ENCODE measurements around the gene KRT33B. TPM values are rescaled to one million over a fixed set of nuclear protein-coding genes. Genes with fewer than 3 reads are reported as not detected.

Gene KRT33B
- total and polyA plus RNA-seq, 2 experiments from 2014 or later = 0.35 TPM; not detected in 1

- no peak overlapping the region for H2AFZ ChIP-seq
- DNase-seq (ENCODE audit: low spot score) = no peak
- no peaks in the 10 kb centered on the region for H3K9me3 ChIP-seq (ENCODE audit: low read depth)
- no peaks in the 10 kb centered on the region for H3K9me2 ChIP-seq (replicated peaks; ENCODE audit: insufficient read depth)
- H3K4me1 ChIP-seq (ENCODE audit: insufficient read depth) = peaks cover 4% of the 10 kb centered on the region
- WGBS (ENCODE audit: low lambda C conversion rate, missing lambda C conversion rate) = 86% methylated on average over 7 of the region's 7 CpGs
- TF ChIP-seq EZH2 (IDR thresholded peaks at IDR 0.05; ENCODE audit: borderline replicate concordance) (no peak), EZH2phosphoT487 (IDR thresholded peaks at IDR 0.05; ENCODE audit: low read depth, severe bottlenecking, unreplicated experiment) (no peak)
- TF ChIP-seq, protein P1, sequence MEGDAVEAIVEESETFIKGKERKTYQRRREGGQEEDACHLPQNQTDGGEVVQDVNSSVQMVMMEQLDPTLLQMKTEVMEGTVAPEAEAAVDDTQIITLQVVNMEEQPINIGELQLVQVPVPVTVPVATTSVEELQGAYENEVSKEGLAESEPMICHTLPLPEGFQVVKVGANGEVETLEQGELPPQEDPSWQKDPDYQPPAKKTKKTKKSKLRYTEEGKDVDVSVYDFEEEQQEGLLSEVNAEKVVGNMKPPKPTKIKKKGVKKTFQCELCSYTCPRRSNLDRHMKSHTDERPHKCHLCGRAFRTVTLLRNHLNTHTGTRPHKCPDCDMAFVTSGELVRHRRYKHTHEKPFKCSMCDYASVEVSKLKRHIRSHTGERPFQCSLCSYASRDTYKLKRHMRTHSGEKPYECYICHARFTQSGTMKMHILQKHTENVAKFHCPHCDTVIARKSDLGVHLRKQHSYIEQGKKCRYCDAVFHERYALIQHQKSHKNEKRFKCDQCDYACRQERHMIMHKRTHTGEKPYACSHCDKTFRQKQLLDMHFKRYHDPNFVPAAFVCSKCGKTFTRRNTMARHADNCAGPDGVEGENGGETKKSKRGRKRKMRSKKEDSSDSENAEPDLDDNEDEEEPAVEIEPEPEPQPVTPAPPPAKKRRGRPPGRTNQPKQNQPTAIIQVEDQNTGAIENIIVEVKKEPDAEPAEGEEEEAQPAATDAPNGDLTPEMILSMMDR (IDR thresholded peaks at IDR 0.05; ENCODE audit: poor library complexity) = no peak
- no peak overlapping the region for H3K4me3 ChIP-seq
- H3K27ac ChIP-seq = no peak overlapping the region
- H3K27me3 ChIP-seq = no peaks in the 10 kb centered on the region
- no peaks in the 10 kb centered on the region for H3K79me2 ChIP-seq
- H3K36me3 ChIP-seq (replicated peaks; ENCODE audit: insufficient read depth, low read depth) = no peaks in the 10 kb centered on the region
- no peak overlapping the region for H3K4me2 ChIP-seq
- no peaks in the 10 kb centered on the region for H4K20me1 ChIP-seq (ENCODE audit: insufficient read depth, poor library complexity, severe bottlenecking)
Measured at GRCh38 chr17:41340934-41341861, 28.4 kb downstream of the KRT33B start.

DNA sequence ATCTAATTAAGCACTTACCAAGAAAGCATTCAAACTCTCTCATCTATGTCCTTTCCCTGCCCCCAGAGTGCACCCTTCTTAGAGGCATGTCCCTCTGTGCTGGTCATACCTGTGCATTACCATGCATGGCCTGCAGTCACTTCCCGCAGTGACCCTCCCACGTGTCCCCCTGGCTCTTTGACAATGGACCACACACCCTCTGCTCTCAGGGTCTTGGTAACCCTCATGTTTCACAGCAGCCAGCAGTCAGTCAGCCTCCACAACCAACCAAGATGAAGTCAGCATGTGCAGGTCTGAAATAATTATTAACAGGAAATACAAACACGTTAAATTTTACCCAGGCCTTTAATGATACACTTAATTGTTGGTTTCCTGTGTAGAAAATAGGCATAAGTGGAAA is 29.1 kb downstream of the KRT33B start:
- no peaks in the 10 kb centered on the region for H4K20me1 ChIP-seq (ENCODE audit: insufficient read depth, poor library complexity, severe bottlenecking)
- no peak overlapping the region for H3K4me2 ChIP-seq
- H3K9me3 ChIP-seq (ENCODE audit: low read depth) = no peaks in the 10 kb centered on the region
- H3K79me2 ChIP-seq = no peaks in the 10 kb centered on the region
- H3K4me1 ChIP-seq (ENCODE audit: insufficient read depth) = peaks cover 4% of the 10 kb centered on the region
- TF ChIP-seq EZH2phosphoT487 (IDR thresholded peaks at IDR 0.05; ENCODE audit: low read depth, severe bottlenecking, unreplicated experiment) (no peak), EZH2 (IDR thresholded peaks at IDR 0.05; ENCODE audit: borderline replicate concordance) (no peak)
- TF ChIP-seq, protein P1 (IDR thresholded peaks at IDR 0.05; ENCODE audit: poor library complexity) = no peak
- 68% methylated on average over 3 of the region's 3 CpGs for WGBS (ENCODE audit: low lambda C conversion rate, missing lambda C conversion rate)
- H3K36me3 ChIP-seq (replicated peaks; ENCODE audit: insufficient read depth, low read depth) = no peaks in the 10 kb centered on the region
- DNase-seq (ENCODE audit: low spot score) = no peak
- no peak overlapping the region for H3K27ac ChIP-seq
- H2AFZ ChIP-seq = no peak overlapping the region
- H3K9me2 ChIP-seq (replicated peaks; ENCODE audit: insufficient read depth) = no peaks in the 10 kb centered on the region
- H3K27me3 ChIP-seq = no peaks in the 10 kb centered on the region
- H3K4me3 ChIP-seq = no peak overlapping the region

- Histone ChIP-seq H4K20me1 (ENCODE audit: insufficient read depth, poor library complexity, severe bottlenecking) (no peaks in the 10 kb centered on the region), H3K4me2 (no peak overlapping the region), H3K27me3 (no peaks in the 10 kb centered on the region), H3K4me3 (no peak overlapping the region), H3K27ac (no peak overlapping the region), H3K79me2 (no peaks in the 10 kb centered on the region), H3K9me3 (ENCODE audit: low read depth) (no peaks in the 10 kb centered on the region), H3K9me2 (replicated peaks; ENCODE audit: insufficient read depth) (no peaks in the 10 kb centered on the region), H2AFZ (no peak overlapping the region), H3K4me1 (ENCODE audit: insufficient read depth) (peaks cover 4% of the 10 kb centered on the region), H3K36me3 (replicated peaks; ENCODE audit: insufficient read depth, low read depth) (no peaks in the 10 kb centered on the region)
- TF ChIP-seq EZH2 (IDR thresholded peaks at IDR 0.05; ENCODE audit: borderline replicate concordance) (no peak), EZH2phosphoT487 (IDR thresholded peaks at IDR 0.05; ENCODE audit: low read depth, severe bottlenecking, unreplicated experiment) (no peak)
- TF ChIP-seq, protein P1 (IDR thresholded peaks at IDR 0.05; ENCODE audit: poor library complexity) = no peak
- 59% methylated on average over 2 of the region's 2 CpGs for WGBS (ENCODE audit: low lambda C conversion rate, missing lambda C conversion rate)
- DNase-seq (ENCODE audit: low spot score) = no peak
Measured at GRCh38 chr17:41339571-41340172, 29.9 kb downstream of the KRT33B start.

Measured in hepatocyte (in vitro differentiated cells).